Measurements from ENCODE around the gene TMEM170A. TPM values are rescaled to one million over a fixed set of nuclear protein-coding genes. Genes with fewer than 3 reads are reported as not detected.
"Not testable (repeated sequence)": the region's sequence is repeated elsewhere in the genome, so short reads cannot be mapped to it uniquely, and the experiment has no call there.

The TMEM170A gene, protein sequence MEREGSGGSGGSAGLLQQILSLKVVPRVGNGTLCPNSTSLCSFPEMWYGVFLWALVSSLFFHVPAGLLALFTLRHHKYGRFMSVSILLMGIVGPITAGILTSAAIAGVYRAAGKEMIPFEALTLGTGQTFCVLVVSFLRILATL
- polyA plus RNA-seq (ENCODE audit: insufficient read length) = 50.1 TPM
- long read RNA-seq, donor 1, transcript TMEM170A-202 (3 exons, 1,072 nt) = major isoform, 5 of 14 reads
- long read RNA-seq, donor 1, partial matches to known transcripts = 7 of 14 reads
- long read RNA-seq, donor 1, other reads (novel, unspliced or antisense) = 0 of 14 reads
- long read RNA-seq, donor 2, full-length matches to known transcripts = 7 of 7 reads
- long read RNA-seq, donor 2, partial matches to known transcripts = 0 of 7 reads
- long read RNA-seq, donor 2, other reads (novel, unspliced or antisense) = 0 of 7 reads
- long read RNA-seq, donor 3, full-length matches to known transcripts = 5 of 11 reads
- long read RNA-seq, donor 3, partial matches to known transcripts = 6 of 11 reads
- long read RNA-seq, donor 3, other reads (novel, unspliced or antisense) = 0 of 11 reads
- long read RNA-seq, donor 4 = 0 reads
- long read RNA-seq, donor 5, full-length matches to known transcripts = 9 of 9 reads
- long read RNA-seq, donor 5, partial matches to known transcripts = 0 of 9 reads
- long read RNA-seq, donor 5, other reads (novel, unspliced or antisense) = 0 of 9 reads
- long read RNA-seq, donor 6, full-length matches to known transcripts = 15 of 21 reads
- long read RNA-seq, donor 6, partial matches to known transcripts = 6 of 21 reads
- long read RNA-seq, donor 6, other reads (novel, unspliced or antisense) = 0 of 21 reads
- long read RNA-seq, donor 7, full-length matches to known transcripts = 8 of 8 reads
- long read RNA-seq, donor 7, partial matches to known transcripts = 0 of 8 reads
- long read RNA-seq, donor 7, other reads (novel, unspliced or antisense) = 0 of 8 reads
- long read RNA-seq, donor 8, full-length matches to known transcripts = 6 of 6 reads
- long read RNA-seq, donor 8, partial matches to known transcripts = 0 of 6 reads
- long read RNA-seq, donor 8, other reads (novel, unspliced or antisense) = 0 of 6 reads

DNA sequence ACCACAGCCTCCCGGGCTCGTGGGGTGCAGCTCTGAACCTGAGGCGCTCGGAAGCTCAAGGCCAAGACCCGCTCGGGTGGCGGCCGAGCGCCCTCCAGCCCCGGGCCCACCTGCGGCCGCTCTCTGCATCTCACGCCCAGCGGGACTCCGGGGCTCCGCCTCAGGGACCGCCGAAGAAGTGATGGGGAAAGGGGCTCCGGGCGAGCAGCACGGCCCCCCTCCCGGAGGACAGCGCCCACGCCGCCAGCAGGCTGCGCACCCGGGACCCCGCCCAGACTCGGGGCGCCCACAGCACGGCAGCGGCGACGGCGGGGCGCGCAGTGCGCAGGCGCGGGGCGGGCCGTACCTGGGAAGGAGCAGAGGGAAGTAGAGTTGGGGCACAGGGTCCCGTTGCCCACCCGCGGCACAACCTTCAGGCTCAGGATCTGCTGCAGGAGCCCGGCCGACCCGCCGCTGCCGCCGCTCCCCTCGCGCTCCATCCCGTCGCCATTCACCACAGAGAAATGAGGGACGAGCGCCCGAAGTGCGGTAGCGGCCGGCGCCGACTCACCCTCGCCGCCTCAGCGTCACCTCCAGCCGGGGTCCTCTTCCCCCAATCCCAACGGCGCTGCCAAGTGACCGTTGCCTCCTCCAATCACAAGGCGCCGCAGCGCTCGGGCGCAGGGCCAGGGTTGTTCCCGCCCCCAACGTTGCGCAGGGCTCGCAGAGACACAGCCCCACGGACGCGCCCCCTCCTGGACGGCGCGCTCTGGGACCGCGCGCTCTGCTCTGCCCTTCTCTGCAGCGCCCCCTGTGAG is at the start of gene TMEM170A:
TMEM170A (minus strand) TSS at position 568 of the 797 bp plus-strand sequence; CDS start at position 479, 89 bp downstream.
- DNase-seq = peak; percentile 98

DNA sequence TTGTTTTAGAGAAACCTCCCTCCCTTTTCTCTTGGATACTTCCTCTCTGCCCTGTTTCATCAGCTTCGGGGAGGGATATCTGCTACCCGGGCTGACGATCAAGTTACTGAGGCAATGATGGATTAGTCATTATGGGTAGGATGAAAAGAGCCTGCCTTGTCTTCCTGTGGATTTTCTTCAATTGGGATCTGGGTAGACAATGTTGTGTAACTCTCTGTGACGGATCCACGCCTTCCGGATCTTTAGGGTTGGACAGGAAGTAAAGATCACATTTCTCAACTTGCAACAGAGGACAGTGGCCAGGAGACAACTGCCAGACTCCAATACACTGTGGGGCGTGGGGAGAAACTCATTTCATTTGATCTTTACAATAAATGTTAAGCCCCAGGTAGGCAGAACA is 42.1 kb upstream of the TMEM170A start:
- no peak for DNase-seq

DNA sequence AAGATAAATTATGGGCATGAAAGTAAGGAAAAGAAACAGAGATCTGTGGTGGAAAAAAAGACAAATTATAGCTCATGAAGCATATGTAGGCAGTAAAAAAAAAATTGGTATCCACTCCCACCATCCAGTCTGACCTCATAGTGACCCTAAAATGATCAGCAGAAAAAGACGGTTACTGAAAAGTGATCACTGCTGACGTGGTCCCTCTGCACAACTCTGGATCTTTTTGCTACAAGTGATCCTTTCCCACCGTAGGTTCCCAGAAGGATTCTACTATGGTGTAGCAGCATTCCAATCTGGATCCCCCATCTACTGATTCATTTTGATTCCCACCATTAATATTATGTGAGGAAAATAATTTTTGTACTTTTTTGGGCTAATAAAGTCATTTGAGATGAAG is 41.6 kb upstream of the TMEM170A start:
- DNase-seq = no peak

DNA sequence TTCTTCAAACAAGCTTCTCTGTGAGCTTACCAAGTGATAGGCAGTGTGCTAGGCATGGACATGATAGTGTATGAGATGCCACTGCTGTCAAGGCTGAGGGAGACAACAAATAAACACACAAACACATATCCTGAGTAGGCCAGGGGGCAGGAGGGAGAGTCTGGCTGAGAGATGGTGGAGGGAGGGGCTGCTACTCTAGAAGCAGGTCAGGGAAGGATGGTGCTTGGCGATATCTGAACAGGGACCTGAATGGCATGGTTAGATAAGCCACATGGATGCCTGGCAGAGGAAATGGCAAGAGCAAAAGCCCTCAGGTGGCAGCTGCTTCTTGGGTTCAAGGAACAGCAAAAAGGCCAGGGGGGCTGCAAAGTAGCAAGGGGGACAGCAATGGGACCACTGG is 39.3 kb upstream of the TMEM170A start:
- no peak for DNase-seq

DNA sequence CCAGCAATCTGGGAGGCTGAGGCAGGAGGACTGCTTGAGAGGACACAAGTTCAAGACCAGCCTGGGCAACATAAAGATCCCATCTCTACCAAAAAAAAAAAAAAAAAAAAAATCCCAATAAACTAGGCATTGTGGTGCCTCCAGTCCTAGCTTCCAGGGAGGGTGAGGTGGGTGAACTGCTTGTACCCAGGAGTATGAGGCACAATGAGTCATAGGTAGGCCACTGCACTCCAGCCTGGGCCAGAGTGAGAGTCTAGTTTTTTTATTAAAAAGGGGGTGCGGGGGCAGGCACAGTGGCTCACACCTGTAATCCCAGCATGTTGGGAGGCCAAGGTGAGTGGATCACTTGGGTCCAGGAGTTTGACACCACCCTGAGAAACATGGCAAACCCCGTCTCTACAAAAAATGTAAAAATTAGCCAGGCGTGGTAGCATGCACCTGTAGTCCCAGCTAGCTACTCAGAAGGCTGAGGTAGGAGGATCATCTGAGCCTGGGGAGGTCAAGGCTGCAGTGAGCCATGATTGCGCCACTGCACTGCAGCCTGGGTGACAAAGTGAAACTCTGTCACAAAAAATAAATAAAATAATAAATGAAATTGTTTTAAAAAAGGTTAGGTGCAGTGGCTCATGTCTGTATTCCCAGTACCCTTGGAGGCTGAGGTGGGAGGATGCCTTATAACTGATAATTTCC is 38.6 kb upstream of the TMEM170A start:
- no peak for DNase-seq

DNA sequence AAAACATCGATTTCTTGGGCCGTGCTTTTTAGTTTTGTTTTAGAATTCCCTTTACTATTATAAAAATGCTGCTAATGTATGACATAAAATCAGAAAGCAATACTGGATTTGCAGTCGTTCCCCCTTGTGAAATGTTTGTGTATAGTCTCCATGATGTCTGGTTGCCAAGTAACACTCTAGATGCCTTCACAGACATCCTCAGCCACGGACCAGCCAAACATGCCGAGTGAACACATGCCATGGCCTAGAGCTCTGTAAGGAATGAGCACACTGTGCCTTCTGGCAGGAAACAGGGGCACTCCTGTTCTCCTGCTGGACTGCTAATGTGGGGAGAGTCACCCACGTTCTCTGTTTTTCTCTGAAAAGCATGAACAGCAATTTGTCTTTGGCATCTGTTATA is 37.3 kb upstream of the TMEM170A start:
- DNase-seq = not testable (repeated sequence)

DNA sequence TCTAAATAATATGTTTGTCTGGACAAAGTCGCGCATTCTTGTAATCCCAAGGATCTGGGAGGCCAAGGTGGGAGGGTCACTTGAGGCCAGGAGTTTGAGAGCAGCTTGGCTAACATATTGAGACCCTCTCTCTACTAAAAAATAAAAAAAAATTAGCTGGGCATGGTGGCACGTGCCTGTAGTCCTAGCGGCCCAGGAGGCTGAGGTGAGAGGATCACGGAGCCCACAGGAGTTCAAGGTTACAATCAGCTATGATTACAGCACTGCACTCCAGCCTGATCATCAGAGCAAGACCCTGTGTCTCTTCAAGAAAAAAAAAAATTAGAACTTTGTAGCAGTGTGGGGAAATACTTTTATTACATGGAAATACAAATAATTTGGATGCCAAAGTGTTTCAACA is 36.9 kb upstream of the TMEM170A start:
- no peak for DNase-seq

DNA sequence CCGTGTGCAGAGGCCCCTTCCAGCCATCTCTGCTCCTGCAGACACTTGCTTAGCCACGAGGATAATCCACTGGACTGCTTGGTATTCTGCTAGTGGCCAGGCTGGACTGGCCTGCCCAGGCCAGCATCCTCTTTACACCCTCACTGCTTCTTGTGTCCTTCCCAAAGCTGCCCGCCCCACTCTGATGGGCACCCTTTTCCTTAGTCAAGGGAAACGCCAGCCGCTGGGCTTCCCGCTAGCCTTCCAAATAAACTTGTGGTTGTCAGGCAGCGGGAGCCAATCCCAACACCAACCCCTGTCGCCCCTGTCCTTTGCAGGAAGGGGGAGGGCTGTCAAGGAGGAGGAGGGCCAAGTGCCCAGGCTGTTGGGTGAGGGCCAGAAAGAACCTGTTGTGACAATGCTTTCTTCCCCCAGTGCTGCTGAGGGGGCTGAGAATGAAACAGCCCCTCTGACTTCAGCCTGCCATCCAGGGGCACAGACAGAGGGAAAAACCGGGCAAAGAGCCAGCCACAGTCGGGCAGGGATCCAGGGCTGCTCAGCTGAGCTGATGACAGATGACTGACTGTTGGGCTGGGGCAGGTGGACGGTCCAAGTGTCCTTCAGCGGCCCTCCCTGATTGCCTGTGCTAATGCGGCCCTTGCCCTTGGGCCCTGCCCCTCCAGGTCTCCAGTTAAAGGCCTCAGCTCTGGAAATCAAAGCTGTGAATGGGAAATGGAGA is 34.3 kb upstream of the TMEM170A start:
- not testable (repeated sequence) for DNase-seq

DNA sequence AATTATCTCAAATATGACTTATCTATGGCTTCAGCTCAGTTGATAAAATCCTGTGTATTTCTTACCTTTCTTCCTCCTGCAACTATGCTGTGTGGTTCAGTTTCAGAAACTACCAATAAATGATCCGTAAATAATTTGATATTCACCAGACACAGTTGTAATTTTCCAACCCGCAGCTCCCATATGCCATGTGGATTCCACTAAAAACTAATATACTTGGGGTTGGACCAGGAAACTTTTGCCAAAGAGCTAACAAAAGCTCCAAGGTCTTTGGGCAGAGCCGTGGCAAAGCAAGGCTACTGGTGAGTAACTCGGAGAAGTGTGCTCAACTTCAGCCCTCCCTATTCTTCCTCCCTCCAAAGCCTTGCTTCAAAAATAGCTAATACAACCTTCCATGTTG is 33.1 kb upstream of the TMEM170A start:
- DNase-seq = no peak

DNA sequence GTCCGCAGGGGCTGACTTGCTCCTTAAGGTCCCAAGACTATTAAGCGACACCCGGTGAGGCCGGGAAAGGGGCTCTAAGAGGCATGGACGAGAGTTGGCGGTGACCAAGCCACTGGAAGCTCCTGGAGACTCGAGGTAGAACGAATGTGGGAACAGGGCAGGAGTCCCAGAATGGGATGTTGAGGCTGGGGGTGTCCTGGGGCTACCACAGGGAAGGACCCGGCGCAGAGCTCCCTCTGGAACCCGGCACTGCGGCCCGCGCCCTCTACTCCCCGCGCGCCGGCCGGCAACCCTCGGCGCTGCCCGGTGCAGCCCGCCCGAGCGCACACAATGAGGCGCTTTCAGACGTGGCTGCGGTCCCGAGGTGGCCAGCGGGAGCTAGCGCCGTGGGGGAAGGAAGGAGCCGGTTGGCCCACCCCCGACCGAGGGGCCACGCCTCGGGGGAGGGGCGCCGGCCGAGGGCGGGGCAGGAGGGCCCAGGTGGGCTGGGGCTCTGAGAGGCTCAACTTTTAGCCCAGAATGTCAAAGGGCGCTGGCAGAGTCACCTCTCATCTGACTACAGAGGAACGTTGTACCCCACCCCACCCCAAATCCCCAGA is 30.7 kb upstream of the TMEM170A start, which contains the start of gene CHST6:
CHST6 (minus strand) TSS at position 366 of the 599 bp plus-strand sequence. CDS start 15,613 bp downstream, outside the sequence.
- peak; percentile 39 for DNase-seq

DNA sequence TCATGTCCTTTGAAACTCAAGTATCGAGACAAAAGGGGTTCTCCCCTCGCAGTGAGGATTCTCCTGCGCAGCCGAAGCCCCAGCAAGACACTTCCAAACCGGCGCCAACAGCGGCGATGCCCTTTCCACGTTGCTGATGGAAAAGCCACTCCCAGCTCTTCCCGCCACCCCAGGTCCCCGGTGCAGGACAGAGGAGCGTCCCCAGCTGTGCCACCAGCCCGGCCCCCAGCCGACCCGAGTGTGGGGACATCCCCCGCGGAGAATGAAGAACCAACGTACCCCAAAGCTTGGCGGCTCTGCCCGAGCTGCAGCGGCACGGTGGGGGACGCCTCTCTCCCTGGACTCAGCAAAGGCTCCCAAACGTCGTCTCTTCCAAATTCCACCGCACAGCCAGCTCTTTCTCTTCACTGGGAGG is 30.2 kb upstream of the TMEM170A start:
- no peak for DNase-seq

DNA sequence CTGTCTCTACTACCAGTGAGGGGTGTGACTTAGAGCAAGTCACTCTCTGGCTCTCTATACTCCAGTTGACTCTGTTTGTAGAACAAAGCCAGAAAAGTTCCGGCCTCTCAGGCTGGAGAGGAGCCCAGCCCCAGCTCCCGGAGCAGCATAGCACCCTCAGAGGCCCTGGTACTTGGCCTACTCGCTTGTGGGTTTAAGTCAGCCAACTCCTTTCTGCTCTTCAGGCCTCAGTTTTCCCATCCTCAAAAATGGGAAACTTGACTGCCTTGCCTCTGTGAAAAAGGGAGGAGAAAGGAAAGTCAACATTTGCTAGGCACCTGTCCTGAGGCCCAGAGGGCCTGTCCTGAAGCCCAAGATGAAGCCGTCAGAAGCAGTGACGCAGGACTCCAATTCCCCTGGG is 29.7 kb upstream of the TMEM170A start:
- no peak for DNase-seq

DNA sequence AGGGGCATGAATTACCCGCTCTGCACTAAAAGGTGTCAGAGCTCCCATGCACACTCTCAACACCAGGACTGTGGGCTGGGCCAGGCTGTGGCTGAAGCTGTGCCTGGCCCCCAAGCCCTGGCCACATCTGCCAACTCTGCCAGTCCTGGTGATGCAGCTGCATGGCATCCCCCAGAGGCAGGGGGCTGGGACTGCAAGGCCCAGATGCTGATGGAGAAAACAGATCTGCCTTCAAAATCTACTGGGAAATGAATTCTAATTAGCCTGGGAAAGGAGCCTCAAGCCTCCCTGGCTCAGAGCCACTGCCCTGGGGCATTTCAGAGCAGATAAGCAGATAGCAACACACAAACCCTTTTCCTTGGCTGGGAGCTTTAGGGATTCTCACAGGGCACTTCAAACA is 27.4 kb upstream of the TMEM170A start:
- DNase-seq = no peak

DNA sequence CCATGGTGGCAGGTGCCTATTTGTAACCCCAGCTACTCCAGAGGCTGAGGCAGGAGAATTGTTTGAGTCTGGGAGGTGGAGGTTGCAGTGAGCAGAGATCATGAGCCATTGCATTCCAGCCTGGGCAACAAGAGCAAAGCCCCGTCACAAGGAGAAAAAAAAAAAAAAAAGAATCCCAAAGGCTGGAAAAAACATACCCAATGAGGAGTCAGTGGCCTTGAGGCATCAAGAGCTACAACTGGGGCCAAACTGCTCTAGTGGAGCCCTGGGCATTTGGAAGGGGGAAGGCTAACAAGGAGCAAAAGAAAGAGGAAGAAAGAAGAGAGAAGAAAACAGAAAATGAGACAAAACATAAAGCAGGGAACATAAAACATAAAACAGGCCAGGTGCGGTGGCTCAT is 23.8 kb upstream of the TMEM170A start:
- no peak for DNase-seq

DNA sequence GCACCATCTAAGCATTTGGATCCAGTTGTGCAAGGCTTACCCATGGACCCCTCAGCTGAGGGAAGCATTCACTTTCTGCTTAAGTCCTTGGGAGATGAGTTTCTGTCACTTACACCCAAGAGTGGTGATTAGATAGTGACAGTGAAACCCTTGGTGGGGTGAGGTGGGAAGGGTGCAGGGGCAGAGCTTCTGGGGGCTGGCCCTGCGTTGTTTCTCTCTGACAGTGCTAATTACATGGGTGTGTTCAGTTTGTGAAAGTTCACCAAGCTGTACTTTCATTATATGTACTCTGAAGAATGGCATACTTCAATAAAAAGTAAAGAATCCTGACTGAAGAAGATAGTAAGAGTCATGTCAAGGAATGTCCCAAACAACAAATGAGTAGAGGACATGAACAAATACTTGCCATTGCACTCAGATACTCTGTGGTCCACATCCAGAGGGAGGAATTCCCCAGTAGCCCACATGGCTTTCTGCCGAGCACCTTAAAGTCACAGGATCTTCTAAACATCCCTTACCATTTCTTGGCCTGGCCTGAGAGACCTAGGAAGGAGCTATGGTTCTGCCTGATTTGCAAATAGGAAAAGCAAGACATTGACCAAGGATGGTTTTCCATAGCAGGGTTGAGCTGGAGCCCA is 22.3 kb upstream of the TMEM170A start:
- no peak for DNase-seq

DNA sequence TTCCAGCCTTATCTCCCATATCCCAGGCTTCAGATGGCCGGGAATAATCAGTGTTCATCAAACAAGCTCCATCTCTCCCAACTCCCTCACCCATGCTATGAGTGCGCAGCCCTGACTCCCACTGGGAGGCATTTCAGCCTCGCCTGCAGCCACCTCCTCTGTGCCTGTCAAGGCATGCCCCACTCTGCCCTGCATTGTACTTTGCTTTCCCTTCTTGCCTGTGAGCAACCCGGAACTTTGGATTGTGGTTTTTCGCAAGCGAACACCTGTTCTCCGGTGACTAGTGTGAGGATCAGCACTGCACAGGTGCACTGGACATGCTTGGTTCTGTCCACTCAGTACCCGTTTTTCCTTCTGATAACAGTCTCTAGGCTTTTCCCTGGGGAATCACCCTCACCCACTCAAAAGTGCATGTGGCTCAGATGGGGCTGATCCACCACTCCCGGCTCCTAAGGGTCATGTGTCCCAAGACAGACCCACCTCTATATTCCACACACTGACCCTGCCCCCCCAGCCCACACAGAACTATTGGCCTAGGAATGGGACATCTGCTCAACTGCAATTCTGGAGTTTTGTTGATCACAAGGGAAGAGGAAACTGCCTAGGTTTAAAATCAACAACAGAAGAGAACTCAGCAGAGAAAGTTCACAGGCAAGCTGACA is 21.7 kb upstream of the TMEM170A start:
- no peak for DNase-seq

DNA sequence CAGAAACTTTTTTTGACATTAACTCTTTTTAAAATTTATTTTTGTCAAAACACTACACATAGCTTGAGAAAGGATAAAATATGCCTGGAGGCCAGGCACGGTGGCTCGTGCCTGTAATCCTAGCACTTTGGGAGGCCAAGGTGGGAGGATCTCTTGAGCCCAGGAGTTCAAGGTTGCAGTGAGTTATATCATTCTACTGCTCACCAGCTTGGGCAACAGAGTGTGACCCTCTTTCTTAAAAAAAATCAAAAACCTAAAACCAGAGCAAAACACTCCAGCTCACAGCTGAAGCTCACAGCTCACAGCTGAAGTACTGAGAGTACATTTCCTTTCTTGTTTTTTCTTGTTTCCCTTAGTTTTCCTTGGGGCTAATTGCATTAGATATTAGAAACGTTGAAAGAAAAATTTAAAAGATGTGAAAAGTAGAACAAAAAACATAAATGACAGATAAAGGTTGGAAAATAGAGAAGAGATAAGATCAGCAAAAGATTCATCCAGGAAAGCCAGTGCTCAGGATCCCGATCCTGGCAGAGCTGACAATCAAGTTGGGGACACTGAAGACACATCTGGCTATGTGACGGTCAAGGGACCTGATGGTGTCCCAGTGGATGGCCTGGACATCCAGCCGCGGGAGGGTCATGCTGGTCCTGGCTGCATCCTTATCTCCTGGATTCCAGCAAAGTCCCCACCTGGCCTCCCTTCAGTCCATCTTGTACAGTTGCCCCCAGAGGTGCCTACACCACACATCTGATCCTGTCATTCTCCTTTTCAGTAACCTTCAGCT is 20.9 kb upstream of the TMEM170A start:
- DNase-seq = no peak

DNA sequence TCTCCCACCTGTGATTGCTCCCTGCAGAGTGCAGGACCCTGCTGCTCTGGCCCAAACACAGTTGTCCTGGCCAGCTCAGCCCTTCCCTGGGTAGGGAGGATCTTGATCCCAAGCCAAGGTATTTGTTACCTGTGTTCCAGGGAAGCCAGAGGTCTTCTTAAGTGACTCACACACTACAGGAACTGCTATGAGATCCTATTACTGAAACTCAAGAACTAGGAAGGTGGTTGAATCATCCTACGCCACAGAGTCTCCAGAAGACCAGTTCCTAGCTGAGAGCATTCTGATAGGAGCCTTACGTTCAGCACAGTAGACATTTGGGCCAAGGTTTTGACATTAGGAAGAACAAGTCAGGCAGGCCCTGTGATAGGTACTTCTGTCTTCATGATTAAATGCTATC is 18.7 kb upstream of the TMEM170A start:
- no peak for DNase-seq

Data from left kidney (tissue), 8 donors.